Cardiac muscle cell (in vitro differentiated cells and primary cell): Measurements from ENCODE around the gene GNB4. TPM values are rescaled to one million over a fixed set of nuclear protein-coding genes. Genes with fewer than 3 reads are reported as not detected.

Source experiments
- DNase-seq, 2 donors: peaks; one replicate each; pipeline versions ENCODE4 v3.0.0 to v3.0.0-alpha.2; 2010 to 2017; ENCODE audit warnings: low read depth in 1 of 2, low spot score in 1 of 2
- H3K27ac ChIP-seq: fragments of 200-600 bp; sonication (generic); 2 replicates; pipeline ENCODE4 v1.5.1; 2016
- H3K27me3 ChIP-seq: fragments of 200-600 bp; sonication (generic); 2 replicates; pipeline ENCODE4 v1.6.0; 2016; ENCODE audit warnings: control low read depth
- H3K36me3 ChIP-seq: fragments of 200-600 bp; sonication (generic); 2 replicates; pipeline ENCODE4 v1.5.1; 2016; ENCODE audit warnings: control low read depth
- H3K4me1 ChIP-seq: fragments of 200-600 bp; sonication (generic); 2 replicates; pipeline ENCODE4 v1.8.1; 2017; ENCODE audit warnings: low read depth, mild to moderate bottlenecking, mixed run types
- H3K4me3 ChIP-seq: fragments of 200-600 bp; sonication (generic); 2 replicates; pipeline ENCODE4 v1.5.1; 2016; ENCODE audit warnings: mild to moderate bottlenecking
- H3K9me3 ChIP-seq: fragments of 200-600 bp; sonication (generic); 2 replicates; pipeline ENCODE4 v1.5.1; 2017; ENCODE audit warnings: low read depth, mild to moderate bottlenecking, control low read depth
- polyA plus RNA-seq: library from polyadenylated mRNA; unstranded; fragments of >200 nt; fragmentation: Nextera tagmentation; extraction: Ambion mirVana; gene quantifications from 2 replicates; pipeline ENCODE4 v1.2.1, GENCODE V29; 2016
- total RNA-seq: library from RNA; depleted of rRNA; stranded (reverse); fragments of >200 nt; gene quantifications from 2 replicates; pipeline ENCODE4 v1.2.3, GENCODE V29; 2016
- TF ChIP-seq, protein P1 (sequence below): IDR thresholded peaks from 2 replicates; pipeline ENCODE4 v1.5.1; 2012; ENCODE audit warnings: low read depth, mild to moderate bottlenecking, low read length

GNB4 gene
- total and polyA plus RNA-seq, 2 experiments from 2014 or later: 18.4 to 26.7 TPM

- H3K4me3 ChIP-seq: no peak overlapping the region
- no peak for DNase-seq
- TF ChIP-seq, protein P1, sequence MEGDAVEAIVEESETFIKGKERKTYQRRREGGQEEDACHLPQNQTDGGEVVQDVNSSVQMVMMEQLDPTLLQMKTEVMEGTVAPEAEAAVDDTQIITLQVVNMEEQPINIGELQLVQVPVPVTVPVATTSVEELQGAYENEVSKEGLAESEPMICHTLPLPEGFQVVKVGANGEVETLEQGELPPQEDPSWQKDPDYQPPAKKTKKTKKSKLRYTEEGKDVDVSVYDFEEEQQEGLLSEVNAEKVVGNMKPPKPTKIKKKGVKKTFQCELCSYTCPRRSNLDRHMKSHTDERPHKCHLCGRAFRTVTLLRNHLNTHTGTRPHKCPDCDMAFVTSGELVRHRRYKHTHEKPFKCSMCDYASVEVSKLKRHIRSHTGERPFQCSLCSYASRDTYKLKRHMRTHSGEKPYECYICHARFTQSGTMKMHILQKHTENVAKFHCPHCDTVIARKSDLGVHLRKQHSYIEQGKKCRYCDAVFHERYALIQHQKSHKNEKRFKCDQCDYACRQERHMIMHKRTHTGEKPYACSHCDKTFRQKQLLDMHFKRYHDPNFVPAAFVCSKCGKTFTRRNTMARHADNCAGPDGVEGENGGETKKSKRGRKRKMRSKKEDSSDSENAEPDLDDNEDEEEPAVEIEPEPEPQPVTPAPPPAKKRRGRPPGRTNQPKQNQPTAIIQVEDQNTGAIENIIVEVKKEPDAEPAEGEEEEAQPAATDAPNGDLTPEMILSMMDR: no peak
- H3K4me1 ChIP-seq: no peaks in the 10 kb centered on the region
- no peaks in the 10 kb centered on the region for H3K27me3 ChIP-seq
- H3K36me3 ChIP-seq: peaks cover 35% of the 10 kb centered on the region
- no peaks in the 10 kb centered on the region for H3K9me3 ChIP-seq
- H3K27ac ChIP-seq: no peak overlapping the region
These were observed 49.7 kb downstream of the GNB4 start for GRCh38 chr3:179401561-179401960.

DNA sequence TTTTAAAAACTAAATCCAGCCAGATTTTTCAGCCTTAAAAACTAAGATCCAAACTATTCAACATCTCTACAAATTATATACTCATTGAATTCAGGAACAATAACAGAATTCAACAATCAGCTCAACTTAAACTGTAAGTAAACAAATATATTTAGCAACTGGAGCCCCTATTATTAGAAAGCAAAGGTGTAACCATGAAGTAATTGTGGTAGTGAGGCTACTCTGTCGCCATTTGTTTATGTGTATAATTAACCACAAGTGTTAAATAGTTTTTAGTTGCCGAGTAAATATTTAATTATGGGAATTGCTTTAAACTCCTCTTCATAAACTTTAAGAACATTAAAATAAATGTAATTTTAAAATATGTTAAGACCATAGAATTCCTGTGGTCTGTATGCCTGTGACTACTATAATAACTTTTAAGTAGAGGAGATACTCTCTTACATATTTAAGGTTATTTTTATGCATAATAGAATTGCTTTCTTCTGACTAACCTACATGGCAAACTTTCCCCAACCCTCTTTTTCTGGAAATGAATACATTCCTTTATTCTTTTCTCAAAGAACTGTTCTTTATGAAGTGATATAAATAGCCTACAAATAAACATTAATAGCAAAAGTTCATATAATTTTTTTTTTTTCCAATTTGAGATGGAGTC, 52.6 kb downstream of the GNB4 start:
- TF ChIP-seq, protein P1: no peak
- peaks cover 30% of the 10 kb centered on the region for H3K36me3 ChIP-seq
- no peaks in the 10 kb centered on the region for H3K4me1 ChIP-seq
- no peak overlapping the region for H3K27ac ChIP-seq
- H3K27me3 ChIP-seq: no peaks in the 10 kb centered on the region
- H3K9me3 ChIP-seq: no peaks in the 10 kb centered on the region
- H3K4me3 ChIP-seq: no peak overlapping the region
- no peak for DNase-seq

- DNase-seq: no peak
- peaks cover 48% of the 10 kb centered on the region for H3K36me3 ChIP-seq
- H3K4me3 ChIP-seq: no peak overlapping the region
- H3K4me1 ChIP-seq: no peaks in the 10 kb centered on the region
- no peak overlapping the region for H3K27ac ChIP-seq
- no peaks in the 10 kb centered on the region for H3K9me3 ChIP-seq
- TF ChIP-seq, protein P1: no peak
- no peaks in the 10 kb centered on the region for H3K27me3 ChIP-seq
These were observed 59.4 kb downstream of the GNB4 start for GRCh38 chr3:179391906-179392305.

DNA sequence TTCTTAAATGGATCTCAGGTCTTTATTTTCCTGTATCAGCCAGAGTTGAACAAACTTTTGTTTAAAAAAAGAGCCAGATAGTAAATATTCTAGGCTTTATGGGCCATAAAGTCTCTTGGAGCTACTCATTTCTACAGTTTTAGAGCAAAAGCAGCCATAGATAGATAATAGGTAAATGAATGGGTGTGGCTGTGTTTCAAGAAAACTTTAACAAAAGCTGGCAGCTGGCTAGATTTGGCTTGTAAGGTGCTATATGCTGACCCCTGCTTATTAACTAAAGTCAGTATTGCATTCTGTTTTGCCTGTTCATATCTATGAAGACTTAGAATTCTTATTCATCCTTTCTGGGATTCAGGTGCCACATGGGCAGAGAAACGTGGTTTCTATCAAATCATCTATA, 74.8 kb downstream of the GNB4 start:
- Histone ChIP-seq H3K9me3 (no peaks in the 10 kb centered on the region), H3K4me1 (no peaks in the 10 kb centered on the region), H3K27me3 (no peaks in the 10 kb centered on the region), H3K27ac (no peak overlapping the region), H3K4me3 (no peak overlapping the region), H3K36me3 (peaks cover 39% of the 10 kb centered on the region)
- DNase-seq: no peak
- TF ChIP-seq, protein P1: no peak

DNA sequence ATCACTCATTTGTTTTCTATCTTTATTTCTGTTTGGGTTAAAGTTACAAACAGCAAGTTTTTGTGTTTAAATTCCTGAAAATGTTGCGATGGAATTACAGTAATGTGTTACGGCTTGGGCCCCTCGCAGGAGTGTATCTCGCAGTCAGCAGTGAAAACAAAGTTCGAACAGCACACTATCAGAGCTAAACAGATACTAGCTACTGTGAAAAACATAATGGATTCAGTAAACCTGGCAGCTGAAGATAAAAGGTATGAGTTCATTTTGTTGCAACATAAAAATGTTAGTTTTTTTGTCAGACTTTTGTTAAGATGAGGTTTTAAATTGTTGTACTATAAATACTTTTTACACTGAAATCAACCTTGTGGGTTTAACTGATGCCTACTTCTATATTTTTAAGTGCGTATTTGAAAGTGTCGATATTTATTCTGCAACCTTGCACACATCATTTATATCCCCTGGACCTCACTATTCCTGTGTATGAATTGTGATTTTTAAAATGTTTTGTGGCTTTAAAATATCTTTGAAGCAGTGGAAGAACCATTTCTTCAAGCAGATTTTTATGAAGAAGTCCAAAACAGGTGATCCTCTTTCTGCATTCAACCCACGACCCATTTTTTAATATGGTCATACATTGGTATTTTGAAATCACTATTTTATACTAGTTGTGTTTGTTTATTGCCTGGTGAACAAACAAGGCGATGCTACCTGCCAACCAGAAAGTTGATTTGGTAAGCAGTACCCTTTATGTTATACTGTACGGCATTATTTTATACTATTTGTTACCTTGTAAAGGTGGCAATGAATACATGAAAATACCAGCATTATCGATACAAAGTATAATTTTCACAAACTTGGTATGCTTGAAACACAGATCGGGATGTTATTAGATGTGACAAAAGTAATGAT, 75.9 kb downstream of the GNB4 start:
- Histone ChIP-seq H3K36me3 (peaks cover 33% of the 10 kb centered on the region), H3K9me3 (no peaks in the 10 kb centered on the region), H3K27ac (no peak overlapping the region), H3K4me1 (no peaks in the 10 kb centered on the region), H3K4me3 (no peak overlapping the region), H3K27me3 (no peaks in the 10 kb centered on the region)
- no peak for DNase-seq
- TF ChIP-seq, protein P1: no peak
